Neural cell (in vitro differentiated cells): ENCODE data around the gene CTPS2. TPM values are rescaled to one million over a fixed set of nuclear protein-coding genes. Genes with fewer than 3 reads are reported as not detected.

Experiments
- H2AFZ ChIP-seq: fragments of 200-600, 300-800 bp; sonication (generic), shearing (Covaris generic); 2 replicates; pipeline ENCODE4 v1.6.0; 2014; ENCODE audit warnings: low read depth, mild to moderate bottlenecking, antibody characterized with exemption, low read length, moderate library complexity
- H3F3A ChIP-seq: fragments of 200-600 bp; shearing (Covaris generic); 2 replicates; pipeline ENCODE4 v1.6.1; 2016; ENCODE audit warnings: mild to moderate bottlenecking, moderate library complexity, mixed read lengths, antibody characterized with exemption, low read length; ENCODE audit not compliant: insufficient read depth, poor library complexity, severe bottlenecking
- H3K27ac ChIP-seq: fragments of 200-600, 300-800 bp; sonication (generic), shearing (Covaris generic); 2 replicates; pipeline ENCODE4 v1.5.1; 2014; ENCODE audit warnings: mild to moderate bottlenecking, low read length, moderate library complexity
- H3K27me3 ChIP-seq: fragments of 300-800, 200-600 bp; sonication (generic), shearing (Covaris generic); 2 replicates; pipeline ENCODE4 v1.6.0; 2014; ENCODE audit warnings: mild to moderate bottlenecking, low read depth, low read length, moderate library complexity; ENCODE audit not compliant: insufficient read depth
- H3K36me3 ChIP-seq: fragments of 300-800, 200-600 bp; sonication (generic), shearing (Covaris generic); 2 replicates; pipeline ENCODE4 v1.5.1; 2014; ENCODE audit warnings: mild to moderate bottlenecking, antibody characterized with exemption, low read length, moderate library complexity; ENCODE audit not compliant: insufficient read depth
- H3K4me2 ChIP-seq: fragments of 300-800, 200-600 bp; sonication (generic), shearing (Covaris generic); 2 replicates; pipeline ENCODE4 v1.6.0; 2014; ENCODE audit warnings: mild to moderate bottlenecking, low read length
- H3K4me3 ChIP-seq: fragments of 300-800, 200-600 bp; sonication (generic), shearing (Covaris generic); 2 replicates; pipeline ENCODE4 v1.5.1; 2014; ENCODE audit warnings: mild to moderate bottlenecking, low read length, moderate library complexity
- H3K79me2 ChIP-seq: fragments of 200-600 bp; shearing (Covaris generic); replicated peaks from 2 replicates; pipeline ENCODE4 v1.6.0; 2014; ENCODE audit warnings: mild to moderate bottlenecking, low read length, moderate library complexity; ENCODE audit not compliant: insufficient read depth
- H3K9ac ChIP-seq: fragments of 300-800, 200-600 bp; sonication (generic), shearing (Covaris generic); 2 replicates; pipeline ENCODE4 v1.6.1; 2016; ENCODE audit warnings: mild to moderate bottlenecking, low read length, mixed read lengths
- H3K9me2 ChIP-seq: fragments of 200-600 bp; shearing (Covaris generic); 2 replicates; pipeline ENCODE4 v1.6.1; 2016; ENCODE audit warnings: mild to moderate bottlenecking, low read length, mixed read lengths; ENCODE audit not compliant: insufficient read depth
- H3K9me3 ChIP-seq: fragments of 200-600, 300-800 bp; sonication (generic), shearing (Covaris generic); 2 replicates; pipeline ENCODE4 v1.6.1; 2016; ENCODE audit warnings: mild to moderate bottlenecking, mixed run types, low read length, moderate library complexity, mixed read lengths
- H4K20me1 ChIP-seq: fragments of 200-600 bp; shearing (Covaris generic); 2 replicates; pipeline ENCODE4 v1.6.1; 2016; ENCODE audit warnings: mild to moderate bottlenecking, mixed run types; ENCODE audit not compliant: insufficient read depth
- EP300 ChIP-seq: fragments of 450-650 bp; conservative IDR thresholded peaks from 2 replicates; pipeline ENCODE4 v1.6.1; 2014; ENCODE audit warnings: antibody characterized with exemption, mild to moderate bottlenecking, moderate library complexity; ENCODE audit not compliant: poor library complexity, severe bottlenecking
- EZH2 ChIP-seq: fragments of 200-600, 300-800 bp; shearing (Covaris generic), sonication (generic); IDR thresholded peaks from 2 replicates; pipeline ENCODE4 v1.6.1; 2014; ENCODE audit warnings: antibody characterized with exemption, low read length, borderline replicate concordance, mild to moderate bottlenecking; ENCODE audit not compliant: insufficient read depth, poor library complexity, severe bottlenecking
- MXI1 ChIP-seq: fragments of 450-650 bp; conservative IDR thresholded peaks from 2 replicates; pipeline ENCODE4 v1.6.1; 2014; ENCODE audit warnings: antibody characterized with exemption, mild to moderate bottlenecking; ENCODE audit not compliant: poor library complexity, severe bottlenecking
- POLR2AphosphoS5 ChIP-seq: IDR thresholded peaks from 2 replicates; pipeline ENCODE4 v1.6.1; 2012
- RAD21 ChIP-seq: fragments of 450-650 bp; conservative IDR thresholded peaks from 2 replicates; pipeline ENCODE4 v1.6.1; 2014; ENCODE audit warnings: antibody characterized with exemption, mild to moderate bottlenecking, moderate library complexity
- SMC3 ChIP-seq: fragments of 450-650 bp; conservative IDR thresholded peaks from 2 replicates; pipeline ENCODE4 v1.6.1; 2014; ENCODE audit warnings: antibody characterized with exemption, mild to moderate bottlenecking, moderate library complexity; ENCODE audit not compliant: poor library complexity
- TAF1 ChIP-seq: IDR thresholded peaks from 2 replicates; pipeline ENCODE4 v1.6.1; 2012; ENCODE audit warnings: low read depth
- polyA plus RNA-seq: library from polyadenylated mRNA; depleted of rRNA; stranded (reverse); fragments of >200 nt; gene quantifications from 2 replicates; pipeline ENCODE4 v1.2.3, GENCODE V29; 2014
- TF ChIP-seq, protein P1 (sequence below): fragments of 450-650 bp; IDR thresholded peaks from 2 replicates; pipeline ENCODE4 v1.5.1; 2014; ENCODE audit warnings: antibody characterized with exemption, mild to moderate bottlenecking, moderate library complexity; ENCODE audit not compliant: poor library complexity, severe bottlenecking
- TF ChIP-seq, protein P2 (sequence below): IDR thresholded peaks from 2 replicates; pipeline ENCODE4 v1.6.1; 2012; ENCODE audit warnings: borderline replicate concordance

CTPS2 gene
- polyA plus RNA-seq, 1 donor from 2014 or later = 17.1 TPM

DNA sequence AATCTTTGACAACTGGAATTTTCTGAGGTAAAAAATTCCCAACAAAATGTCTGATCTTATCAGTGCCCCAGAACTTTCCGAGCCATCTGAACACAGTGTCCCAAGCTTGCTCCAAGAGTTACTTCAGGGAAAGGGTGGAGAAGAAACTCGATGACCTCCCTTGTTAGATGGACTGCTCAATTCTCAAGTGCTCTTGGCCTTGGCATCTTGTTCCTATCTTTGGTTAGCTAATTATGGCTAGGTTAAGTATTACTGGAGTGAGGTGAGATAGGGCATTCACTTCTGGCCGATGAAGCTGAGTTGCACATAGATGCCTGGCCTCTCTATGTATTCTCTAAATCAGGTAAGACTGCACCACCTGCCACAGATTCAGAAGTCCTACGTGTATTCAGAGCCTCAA is 71.6 kb downstream of the CTPS2 start:
- H3K27me3 ChIP-seq = no peaks in the 10 kb centered on the region
- no peak overlapping the region for H3K9ac ChIP-seq
- TF ChIP-seq SMC3 (no peak), POLR2AphosphoS5 (no peak), RAD21 (no peak)
- TF ChIP-seq, protein P1, sequence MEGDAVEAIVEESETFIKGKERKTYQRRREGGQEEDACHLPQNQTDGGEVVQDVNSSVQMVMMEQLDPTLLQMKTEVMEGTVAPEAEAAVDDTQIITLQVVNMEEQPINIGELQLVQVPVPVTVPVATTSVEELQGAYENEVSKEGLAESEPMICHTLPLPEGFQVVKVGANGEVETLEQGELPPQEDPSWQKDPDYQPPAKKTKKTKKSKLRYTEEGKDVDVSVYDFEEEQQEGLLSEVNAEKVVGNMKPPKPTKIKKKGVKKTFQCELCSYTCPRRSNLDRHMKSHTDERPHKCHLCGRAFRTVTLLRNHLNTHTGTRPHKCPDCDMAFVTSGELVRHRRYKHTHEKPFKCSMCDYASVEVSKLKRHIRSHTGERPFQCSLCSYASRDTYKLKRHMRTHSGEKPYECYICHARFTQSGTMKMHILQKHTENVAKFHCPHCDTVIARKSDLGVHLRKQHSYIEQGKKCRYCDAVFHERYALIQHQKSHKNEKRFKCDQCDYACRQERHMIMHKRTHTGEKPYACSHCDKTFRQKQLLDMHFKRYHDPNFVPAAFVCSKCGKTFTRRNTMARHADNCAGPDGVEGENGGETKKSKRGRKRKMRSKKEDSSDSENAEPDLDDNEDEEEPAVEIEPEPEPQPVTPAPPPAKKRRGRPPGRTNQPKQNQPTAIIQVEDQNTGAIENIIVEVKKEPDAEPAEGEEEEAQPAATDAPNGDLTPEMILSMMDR = no peak
- TF ChIP-seq, protein P2, sequence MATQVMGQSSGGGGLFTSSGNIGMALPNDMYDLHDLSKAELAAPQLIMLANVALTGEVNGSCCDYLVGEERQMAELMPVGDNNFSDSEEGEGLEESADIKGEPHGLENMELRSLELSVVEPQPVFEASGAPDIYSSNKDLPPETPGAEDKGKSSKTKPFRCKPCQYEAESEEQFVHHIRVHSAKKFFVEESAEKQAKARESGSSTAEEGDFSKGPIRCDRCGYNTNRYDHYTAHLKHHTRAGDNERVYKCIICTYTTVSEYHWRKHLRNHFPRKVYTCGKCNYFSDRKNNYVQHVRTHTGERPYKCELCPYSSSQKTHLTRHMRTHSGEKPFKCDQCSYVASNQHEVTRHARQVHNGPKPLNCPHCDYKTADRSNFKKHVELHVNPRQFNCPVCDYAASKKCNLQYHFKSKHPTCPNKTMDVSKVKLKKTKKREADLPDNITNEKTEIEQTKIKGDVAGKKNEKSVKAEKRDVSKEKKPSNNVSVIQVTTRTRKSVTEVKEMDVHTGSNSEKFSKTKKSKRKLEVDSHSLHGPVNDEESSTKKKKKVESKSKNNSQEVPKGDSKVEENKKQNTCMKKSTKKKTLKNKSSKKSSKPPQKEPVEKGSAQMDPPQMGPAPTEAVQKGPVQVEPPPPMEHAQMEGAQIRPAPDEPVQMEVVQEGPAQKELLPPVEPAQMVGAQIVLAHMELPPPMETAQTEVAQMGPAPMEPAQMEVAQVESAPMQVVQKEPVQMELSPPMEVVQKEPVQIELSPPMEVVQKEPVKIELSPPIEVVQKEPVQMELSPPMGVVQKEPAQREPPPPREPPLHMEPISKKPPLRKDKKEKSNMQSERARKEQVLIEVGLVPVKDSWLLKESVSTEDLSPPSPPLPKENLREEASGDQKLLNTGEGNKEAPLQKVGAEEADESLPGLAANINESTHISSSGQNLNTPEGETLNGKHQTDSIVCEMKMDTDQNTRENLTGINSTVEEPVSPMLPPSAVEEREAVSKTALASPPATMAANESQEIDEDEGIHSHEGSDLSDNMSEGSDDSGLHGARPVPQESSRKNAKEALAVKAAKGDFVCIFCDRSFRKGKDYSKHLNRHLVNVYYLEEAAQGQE = no peak

DNA sequence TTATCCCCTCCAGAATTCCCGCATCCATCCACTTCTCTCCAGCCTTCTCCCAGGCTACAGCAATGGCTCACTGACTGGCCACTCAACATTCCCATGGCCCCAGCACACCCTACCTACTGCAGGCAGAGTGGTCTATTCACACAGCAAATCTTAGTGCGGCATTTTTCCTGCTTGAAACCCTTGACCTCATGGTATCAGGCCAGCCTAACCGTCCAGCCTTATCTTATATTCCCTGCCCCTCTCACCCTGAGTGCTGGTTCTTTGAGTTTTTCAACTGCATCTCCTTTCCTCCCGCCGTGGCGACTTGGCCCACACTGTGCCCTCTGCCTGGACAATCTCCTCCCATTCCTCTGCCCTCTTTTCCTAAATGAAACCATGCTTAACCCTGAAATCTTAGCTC is 72.5 kb downstream of the CTPS2 start:
- no peaks in the 10 kb centered on the region for H3K27me3 ChIP-seq
- TF ChIP-seq MXI1 = no peak
- TF ChIP-seq TAF1 = no peak
- no peak for TF ChIP-seq SMC3
- TF ChIP-seq EP300 = no peak
- TF ChIP-seq, protein P1 = no peak
- TF ChIP-seq POLR2AphosphoS5 = no peak
- TF ChIP-seq, protein P2 = no peak
- no peak for TF ChIP-seq EZH2
- TF ChIP-seq RAD21 = no peak
- H3K9me3 ChIP-seq = no peaks in the 10 kb centered on the region
- no peak overlapping the region for H3K27ac ChIP-seq
- H2AFZ ChIP-seq = no peak overlapping the region
- H3K4me2 ChIP-seq = no peak overlapping the region
- H3K4me3 ChIP-seq = no peak overlapping the region
- H3K9ac ChIP-seq = no peak overlapping the region
- H4K20me1 ChIP-seq = no peaks in the 10 kb centered on the region
- H3F3A ChIP-seq = no peaks in the 10 kb centered on the region
- H3K9me2 ChIP-seq = no peaks in the 10 kb centered on the region
- no peaks in the 10 kb centered on the region for H3K79me2 ChIP-seq
- no peaks in the 10 kb centered on the region for H3K36me3 ChIP-seq

More for the DNA sequence above, 71.6 kb downstream of the CTPS2 start:
- Histone ChIP-seq H2AFZ (no peak overlapping the region), H3K4me2 (no peak overlapping the region), H3K36me3 (no peaks in the 10 kb centered on the region), H3F3A (no peaks in the 10 kb centered on the region), H3K4me3 (no peak overlapping the region), H3K9me2 (no peaks in the 10 kb centered on the region), H3K27ac (no peak overlapping the region), H4K20me1 (no peaks in the 10 kb centered on the region), H3K9me3 (no peaks in the 10 kb centered on the region), H3K79me2 (no peaks in the 10 kb centered on the region)
